ENCODE data around the gene ATPAF1. TPM values are rescaled to one million over a fixed set of nuclear protein-coding genes. Genes with fewer than 3 reads are reported as not detected.
A peak's percentile ranks its signal among the peaks of the same experiment; 100 is the strongest.

The ATPAF1 gene
- total and polyA plus RNA-seq, 5 donors from 2014 or later: 22.5 to 89.3 (median 75.7) TPM

DNA sequence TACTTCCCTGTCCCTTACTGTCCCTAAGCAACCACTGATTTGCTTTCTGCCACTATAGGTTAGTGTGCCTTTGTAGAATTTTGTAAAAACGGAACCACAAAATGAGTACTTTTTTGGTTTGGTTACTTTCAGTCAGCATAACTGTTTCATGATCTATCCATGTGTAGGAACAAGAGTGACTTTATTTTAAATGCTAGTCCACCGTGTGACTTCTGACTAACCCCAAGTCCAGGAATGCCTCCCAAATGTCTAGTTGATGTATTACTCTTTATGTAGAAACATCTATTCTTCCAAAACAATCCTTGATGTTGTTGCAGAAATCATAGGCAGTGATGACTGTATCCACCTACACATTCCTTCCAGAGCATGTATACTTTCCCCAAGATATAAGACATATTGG, 21.3 kb downstream of the ATPAF1 start:
- no peak overlapping the region for H3K27ac Mint-ChIP-seq
- peaks cover 0 to 2% (median 0%) of the 10 kb centered on the region in 4 donors for H3K4me1 Mint-ChIP-seq
- H3K36me3 Mint-ChIP-seq: peaks cover 42% of the 10 kb centered on the region
- H3K4me3 Mint-ChIP-seq: no peak overlapping the region
- peaks cover 0 to 5% (median 2%) of the 10 kb centered on the region in 7 donors for H3K9me3 Mint-ChIP-seq
- H3K36me3 ChIP-seq (ENCODE audit: control insufficient read depth, insufficient read depth, low read length): peaks cover 39% of the 10 kb centered on the region
- H3K9me3 ChIP-seq (ENCODE audit: control insufficient read depth in 2 of 2, low read length in 2 of 2): no peaks in the 10 kb centered on the region
- no peaks in the 10 kb centered on the region for H3K4me1 ChIP-seq (ENCODE audit: control insufficient read depth, insufficient read depth, low read length, poor library complexity, severe bottlenecking)
- no peak for ATAC-seq (ENCODE audit: low read depth in 2 of 2)
- no peaks in the 10 kb centered on the region for H3K27me3 ChIP-seq (ENCODE audit: control insufficient read depth, insufficient read depth, low read length)
- H3K4me3 ChIP-seq (ENCODE audit: low read depth, low read length): no peak overlapping the region
- no peaks in the 10 kb centered on the region for H3K27me3 Mint-ChIP-seq
- DNase-seq: no peak
- no peak overlapping the region for H3K27ac ChIP-seq (ENCODE audit: insufficient read depth, low read length, poor library complexity, severe bottlenecking)

DNA sequence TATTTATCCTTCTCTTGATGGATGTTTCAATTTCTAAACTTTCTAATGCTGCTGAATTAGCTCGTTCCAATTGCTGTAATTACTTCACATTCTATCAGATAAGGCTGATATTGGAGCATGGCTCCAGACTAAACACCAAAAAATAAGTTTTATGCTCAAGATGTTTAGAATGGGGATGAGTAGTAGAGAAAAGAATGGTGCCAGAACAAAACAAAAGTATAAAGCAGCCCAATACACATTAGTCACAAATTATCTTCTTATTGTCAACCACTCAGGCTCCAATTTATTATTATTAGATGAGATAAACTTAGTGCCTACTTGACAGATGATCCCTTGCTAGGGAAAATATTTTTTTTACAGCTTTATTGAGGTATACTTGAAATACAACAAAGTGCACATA, 21.8 kb downstream of the ATPAF1 start:
- Mint-ChIP-seq H3K27ac (no peak overlapping the region), H3K9me3 (peaks cover 0 to 5% (median 2%) of the 10 kb centered on the region in 7 donors), H3K36me3 (peaks cover 44% of the 10 kb centered on the region), H3K4me1 (peaks cover 0 to 6% (median 0%) of the 10 kb centered on the region in 4 donors), H3K4me3 (no peak overlapping the region), H3K27me3 (no peaks in the 10 kb centered on the region)
- no peaks in the 10 kb centered on the region for H3K9me3 ChIP-seq (ENCODE audit: control insufficient read depth in 2 of 2, low read length in 2 of 2)
- DNase-seq (no peak), ATAC-seq (ENCODE audit: low read depth in 2 of 2) (no peak)
- no peaks in the 10 kb centered on the region for H3K4me1 ChIP-seq (ENCODE audit: control insufficient read depth, insufficient read depth, low read length, poor library complexity, severe bottlenecking)
- H3K36me3 ChIP-seq (ENCODE audit: control insufficient read depth, insufficient read depth, low read length): peaks cover 38% of the 10 kb centered on the region
- H3K27me3 ChIP-seq (ENCODE audit: control insufficient read depth, insufficient read depth, low read length): no peaks in the 10 kb centered on the region
- no peak overlapping the region for H3K27ac ChIP-seq (ENCODE audit: insufficient read depth, low read length, poor library complexity, severe bottlenecking)
- no peak overlapping the region for H3K4me3 ChIP-seq (ENCODE audit: low read depth, low read length)

DNA sequence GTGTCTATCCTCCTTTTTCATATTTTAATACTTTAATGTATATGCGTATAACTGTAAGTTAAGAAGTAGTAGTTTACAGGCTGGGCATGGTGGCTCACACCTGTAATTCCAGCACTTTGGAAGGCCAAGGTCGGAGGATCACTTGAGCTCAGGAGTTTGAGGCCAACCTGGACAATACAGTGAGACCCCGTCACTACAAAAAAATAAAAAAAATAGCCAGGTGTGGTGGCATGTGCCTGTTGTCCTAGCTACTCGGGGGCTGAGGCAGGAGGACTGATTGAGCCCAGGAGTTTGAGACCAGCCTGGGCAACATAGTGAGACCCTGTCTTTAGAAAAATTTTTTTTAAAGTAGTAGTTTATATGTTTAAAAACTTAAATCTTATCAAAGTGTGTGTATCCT, 22.3 kb downstream of the ATPAF1 start:
- peaks cover 0 to 6% (median 0%) of the 10 kb centered on the region in 4 donors for H3K4me1 Mint-ChIP-seq
- DNase-seq: no peak
- Histone ChIP-seq H3K27me3 (ENCODE audit: control insufficient read depth, insufficient read depth, low read length) (no peaks in the 10 kb centered on the region), H3K36me3 (ENCODE audit: control insufficient read depth, insufficient read depth, low read length) (peaks cover 38% of the 10 kb centered on the region), H3K4me3 (ENCODE audit: low read depth, low read length) (no peak overlapping the region), H3K27ac (ENCODE audit: insufficient read depth, low read length, poor library complexity, severe bottlenecking) (no peak overlapping the region), H3K4me1 (ENCODE audit: control insufficient read depth, insufficient read depth, low read length, poor library complexity, severe bottlenecking) (no peaks in the 10 kb centered on the region), H3K9me3 (ENCODE audit: control insufficient read depth in 2 of 2, low read length in 2 of 2) (no peaks in the 10 kb centered on the region)
- H3K36me3 Mint-ChIP-seq: peaks cover 46% of the 10 kb centered on the region
- ATAC-seq (ENCODE audit: low read depth in 2 of 2): no peak
- H3K27ac Mint-ChIP-seq: no peak overlapping the region
- H3K27me3 Mint-ChIP-seq: no peaks in the 10 kb centered on the region
- peaks cover 0 to 5% (median 2%) of the 10 kb centered on the region in 7 donors for H3K9me3 Mint-ChIP-seq
- no peak overlapping the region for H3K4me3 Mint-ChIP-seq

DNA sequence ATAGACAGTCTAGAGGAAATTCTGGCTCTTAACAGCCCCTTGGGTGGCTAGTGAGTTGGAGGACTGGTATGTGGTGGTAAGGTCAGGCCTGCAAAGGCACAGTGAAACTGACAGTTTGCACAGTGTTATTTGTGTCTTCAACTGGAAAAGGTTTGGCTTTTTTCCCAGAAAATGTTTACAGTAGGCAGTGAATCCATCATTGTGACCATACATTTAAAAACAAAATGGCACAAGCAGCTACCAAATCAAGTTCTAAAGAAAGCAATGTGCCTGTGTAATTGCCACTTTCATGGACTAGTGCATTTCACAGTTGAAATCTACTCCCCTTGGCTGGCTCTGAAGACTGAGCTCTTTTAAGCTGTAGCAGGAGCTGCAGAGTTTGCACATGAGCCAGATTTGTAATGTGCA, 24.8 kb downstream of the ATPAF1 start:
- peaks cover 28% of the 10 kb centered on the region for H3K36me3 ChIP-seq (ENCODE audit: control insufficient read depth, insufficient read depth, low read length)
- no peak overlapping the region for H3K4me3 ChIP-seq (ENCODE audit: low read depth, low read length)
- Mint-ChIP-seq H3K36me3 (peaks cover 34% of the 10 kb centered on the region), H3K4me3 (no peak overlapping the region), H3K4me1 (peaks cover 0 to 11% (median 2%) of the 10 kb centered on the region in 4 donors), H3K27me3 (no peaks in the 10 kb centered on the region), H3K27ac (no peak overlapping the region), H3K9me3 (no peaks in the 10 kb centered on the region)
- no peaks in the 10 kb centered on the region for H3K27me3 ChIP-seq (ENCODE audit: control insufficient read depth, insufficient read depth, low read length)
- H3K9me3 ChIP-seq (ENCODE audit: control insufficient read depth in 2 of 2, low read length in 2 of 2): no peaks in the 10 kb centered on the region
- H3K4me1 ChIP-seq (ENCODE audit: control insufficient read depth, insufficient read depth, low read length, poor library complexity, severe bottlenecking): no peaks in the 10 kb centered on the region
- no peak overlapping the region for H3K27ac ChIP-seq (ENCODE audit: insufficient read depth, low read length, poor library complexity, severe bottlenecking)
- DNase-seq (no peak), ATAC-seq (ENCODE audit: low read depth in 2 of 2) (no peak)

DNA sequence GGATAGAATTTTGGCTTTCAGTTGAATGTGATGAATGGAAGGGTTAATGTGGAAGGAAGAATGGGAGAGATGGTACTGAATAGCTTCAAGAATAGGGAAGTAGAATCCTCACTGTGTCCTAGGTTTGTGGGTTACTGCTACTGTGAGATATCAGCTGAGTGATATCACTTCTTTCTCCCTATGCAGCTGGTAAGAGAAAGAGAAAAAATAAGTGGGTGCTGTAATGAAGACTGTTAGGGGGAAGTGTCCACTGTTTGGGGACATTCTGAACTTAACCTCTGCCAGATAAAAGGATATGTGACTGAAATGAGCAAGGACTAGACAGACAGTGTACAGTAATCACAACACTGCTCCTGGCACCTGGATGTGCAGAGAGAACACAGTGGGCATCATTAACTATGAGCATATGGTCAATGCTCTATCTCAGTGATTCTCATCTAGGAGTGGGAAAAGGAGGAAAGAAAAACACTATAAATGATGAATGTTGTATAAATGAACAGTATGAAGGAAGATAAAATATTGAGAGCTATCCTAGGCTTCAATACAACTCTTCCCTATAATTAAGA, 26.0 kb downstream of the ATPAF1 start:
- Mint-ChIP-seq H3K27ac (no peak overlapping the region), H3K4me3 (no peak overlapping the region), H3K9me3 (no peaks in the 10 kb centered on the region), H3K4me1 (peaks cover 0 to 11% (median 2%) of the 10 kb centered on the region in 4 donors), H3K36me3 (peaks cover 29% of the 10 kb centered on the region), H3K27me3 (no peaks in the 10 kb centered on the region)
- Histone ChIP-seq H3K4me3 (ENCODE audit: low read depth, low read length) (no peak overlapping the region), H3K27me3 (ENCODE audit: control insufficient read depth, insufficient read depth, low read length) (no peaks in the 10 kb centered on the region), H3K4me1 (ENCODE audit: control insufficient read depth, insufficient read depth, low read length, poor library complexity, severe bottlenecking) (no peaks in the 10 kb centered on the region), H3K9me3 (ENCODE audit: control insufficient read depth in 2 of 2, low read length in 2 of 2) (no peaks in the 10 kb centered on the region), H3K36me3 (ENCODE audit: control insufficient read depth, insufficient read depth, low read length) (peaks cover 26% of the 10 kb centered on the region), H3K27ac (ENCODE audit: insufficient read depth, low read length, poor library complexity, severe bottlenecking) (no peak overlapping the region)
- no peak for DNase-seq
- ATAC-seq (ENCODE audit: low read depth in 2 of 2): no peak

DNA sequence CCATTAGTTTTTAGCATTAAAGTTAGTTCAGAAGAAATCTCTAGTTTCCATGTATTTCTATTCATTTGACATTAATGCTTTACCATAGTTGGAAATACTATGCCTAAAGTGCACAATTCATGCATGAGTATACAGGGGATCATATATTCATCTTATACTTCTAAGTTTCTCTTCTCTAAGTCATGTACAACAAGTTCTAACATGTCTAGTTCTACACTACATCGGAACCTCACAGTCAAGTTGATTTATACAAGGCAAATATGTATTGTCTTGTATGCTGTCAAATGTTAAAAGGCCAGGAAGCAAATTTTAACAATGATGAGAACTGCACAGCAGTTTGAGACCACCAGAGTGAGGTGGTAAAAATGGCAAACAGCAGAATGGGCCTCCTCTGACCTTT, 28.6 kb downstream of the ATPAF1 start:
- Histone ChIP-seq H3K27ac (ENCODE audit: insufficient read depth, low read length, poor library complexity, severe bottlenecking) (no peak overlapping the region), H3K4me1 (ENCODE audit: control insufficient read depth, insufficient read depth, low read length, poor library complexity, severe bottlenecking) (no peaks in the 10 kb centered on the region), H3K36me3 (ENCODE audit: control insufficient read depth, insufficient read depth, low read length) (peaks cover 42% of the 10 kb centered on the region), H3K9me3 (ENCODE audit: control insufficient read depth in 2 of 2, low read length in 2 of 2) (no peaks in the 10 kb centered on the region), H3K4me3 (ENCODE audit: low read depth, low read length) (no peak overlapping the region), H3K27me3 (ENCODE audit: control insufficient read depth, insufficient read depth, low read length) (no peaks in the 10 kb centered on the region)
- Mint-ChIP-seq H3K27me3 (no peaks in the 10 kb centered on the region), H3K27ac (no peak overlapping the region), H3K4me1 (peaks cover 0 to 11% (median 2%) of the 10 kb centered on the region in 4 donors), H3K4me3 (no peak overlapping the region), H3K36me3 (peaks cover 38% of the 10 kb centered on the region), H3K9me3 (no peaks in the 10 kb centered on the region)
- ATAC-seq (ENCODE audit: low read depth in 2 of 2) (no peak), DNase-seq (no peak)

DNA sequence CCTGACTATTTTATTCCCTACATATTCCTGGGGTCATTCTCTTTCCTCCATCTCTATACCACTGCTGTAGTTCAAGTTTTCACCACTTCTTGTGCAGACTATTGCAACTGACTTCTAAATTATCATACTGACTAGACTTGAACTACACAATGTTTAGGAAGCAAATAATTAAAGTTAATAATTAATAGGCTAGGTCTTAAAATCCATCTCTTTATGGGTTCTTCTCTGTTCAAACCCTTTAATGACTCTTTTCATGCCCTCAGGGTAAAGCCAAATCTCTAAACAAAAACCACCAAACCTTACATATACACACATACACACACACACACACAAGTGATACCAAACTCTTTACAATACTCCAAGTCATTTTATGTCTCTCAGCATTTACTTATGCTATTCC, 29.2 kb downstream of the ATPAF1 start:
- peak overlapping the region in 2 of 3 donors; percentile 28 to 82 for H3K27ac Mint-ChIP-seq
- DNase-seq: no peak
- H3K36me3 ChIP-seq (ENCODE audit: control insufficient read depth, insufficient read depth, low read length): peaks cover 48% of the 10 kb centered on the region
- no peaks in the 10 kb centered on the region for H3K9me3 ChIP-seq (ENCODE audit: control insufficient read depth in 2 of 2, low read length in 2 of 2)
- H3K27me3 Mint-ChIP-seq: no peaks in the 10 kb centered on the region
- peaks cover 44% of the 10 kb centered on the region for H3K36me3 Mint-ChIP-seq
- H3K4me1 Mint-ChIP-seq: peaks cover 0 to 11% (median 2%) of the 10 kb centered on the region in 4 donors
- no peak overlapping the region for H3K27ac ChIP-seq (ENCODE audit: insufficient read depth, low read length, poor library complexity, severe bottlenecking)
- H3K4me3 Mint-ChIP-seq: no peak overlapping the region
- no peaks in the 10 kb centered on the region for H3K9me3 Mint-ChIP-seq
- ATAC-seq (ENCODE audit: low read depth in 2 of 2): no peak
- no peak overlapping the region for H3K4me3 ChIP-seq (ENCODE audit: low read depth, low read length)
- H3K27me3 ChIP-seq (ENCODE audit: control insufficient read depth, insufficient read depth, low read length): no peaks in the 10 kb centered on the region
- no peaks in the 10 kb centered on the region for H3K4me1 ChIP-seq (ENCODE audit: control insufficient read depth, insufficient read depth, low read length, poor library complexity, severe bottlenecking)

DNA sequence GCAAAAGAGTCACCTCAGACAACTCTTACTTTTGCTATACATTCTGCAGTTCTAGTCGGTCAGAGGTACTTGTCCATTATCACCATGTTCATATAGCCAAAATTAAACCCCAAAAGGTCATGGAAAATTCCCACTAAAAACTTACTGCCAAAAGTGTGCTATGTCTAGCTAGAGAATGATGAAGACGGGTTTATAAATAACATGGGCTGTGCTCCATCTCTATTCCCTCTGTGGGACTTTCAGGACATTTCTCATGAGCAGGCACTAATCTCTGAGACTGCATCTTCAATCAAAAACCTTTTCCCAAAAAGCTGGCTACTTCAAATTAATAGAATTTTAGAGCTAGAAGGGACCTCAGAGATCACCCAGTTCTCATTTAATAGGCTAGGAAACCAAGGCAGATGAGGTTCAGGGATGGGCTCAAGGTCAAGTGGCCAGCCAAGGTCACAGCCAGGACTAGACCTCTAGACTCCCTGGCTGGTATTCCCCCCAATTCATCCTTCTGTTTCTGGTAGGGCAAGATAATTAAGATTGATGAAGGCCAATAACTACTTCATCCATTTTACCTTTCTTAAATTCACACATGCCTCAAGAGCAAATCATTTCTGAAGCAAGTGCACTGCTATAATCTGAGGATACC, 30.6 kb downstream of the ATPAF1 start:
- DNase-seq (no peak), ATAC-seq (ENCODE audit: low read depth in 2 of 2) (no peak)
- Mint-ChIP-seq H3K27ac (peak overlapping the region in 1 of 3 donors; percentile 23), H3K4me3 (no peak overlapping the region), H3K27me3 (no peaks in the 10 kb centered on the region), H3K4me1 (peaks cover 0 to 9% (median 2%) of the 10 kb centered on the region in 4 donors), H3K9me3 (no peaks in the 10 kb centered on the region), H3K36me3 (peaks cover 53% of the 10 kb centered on the region)
- Histone ChIP-seq H3K27me3 (ENCODE audit: control insufficient read depth, insufficient read depth, low read length) (no peaks in the 10 kb centered on the region), H3K36me3 (ENCODE audit: control insufficient read depth, insufficient read depth, low read length) (peaks cover 49% of the 10 kb centered on the region), H3K4me1 (ENCODE audit: control insufficient read depth, insufficient read depth, low read length, poor library complexity, severe bottlenecking) (no peaks in the 10 kb centered on the region), H3K27ac (ENCODE audit: insufficient read depth, low read length, poor library complexity, severe bottlenecking) (no peak overlapping the region), H3K9me3 (ENCODE audit: control insufficient read depth in 2 of 2, low read length in 2 of 2) (no peaks in the 10 kb centered on the region), H3K4me3 (ENCODE audit: low read depth, low read length) (no peak overlapping the region)
